K562 (cell line): ENCODE data around the gene BEST3. TPM values are rescaled to one million over a fixed set of nuclear protein-coding genes. Genes with fewer than 3 reads are reported as not detected.
A peak's percentile ranks its signal among the peaks of the same experiment; 100 is the strongest.
"Not testable (repeated sequence)": the region's sequence is repeated elsewhere in the genome, so short reads cannot be mapped to it uniquely, and the experiment has no call there.

Source experiments
- ATAC-seq: fragments of 200-7000 bp; cut with Tn5 transposase; 3 replicates; pipeline ENCODE4 v1.9.1; 2020; ENCODE audit warnings: moderate library complexity
- BruUV-seq: library from RNA; stranded (reverse); fragments of 400-500 nt; replicated peaks from 2 replicates; lab custom pipeline; 2021; lab: Mats Ljungman, UMichigan
- CTCF ChIA-PET: fragments of 300-600 bp; formaldehyde crosslinking; extraction: SDS; loops from one replicate; lab custom pipeline; 2021; ENCODE audit warnings: low intra/inter-chr PET ratio; lab: Yijun Ruan, JAX
- POLR2A ChIA-PET: fragments of 300-600, 350-650 bp; sonication (Branson Sonifier 250); formaldehyde crosslinking; extraction: SDS; loops from one replicate; lab custom pipeline; 2021; ENCODE audit warnings: antibody characterized with exemption, inconsistent platforms; lab: Yijun Ruan, JAX
- DNase-seq, 4 experiments: peaks; one replicate each; pipeline versions ENCODE4 v3.0.0 to v3.0.0-alpha.2; 2011 to 2018; ENCODE audit warnings: low spot score in 3 of 4, mixed read lengths in 3 of 4; ENCODE audit errors: extremely low read depth in 1 of 4
- FAIRE-seq: peaks from 2 replicates; lab custom pipeline; 2011; peaks lifted over from hg19 to GRCh38; lab: Jason Lieb, UNC
- H2AFZ ChIP-seq: 2 replicates; pipeline ENCODE4 v1.6.0; 2011; ENCODE audit warnings: low read depth, low read length, control low read depth, inconsistent platforms
- H3K27ac ChIP-seq: fragments of 200-600 bp; 3 replicates; pipeline ENCODE4 v1.8.0; 2011; ENCODE audit warnings: low read depth, mild to moderate bottlenecking, control low read depth, inconsistent platforms, low read length, moderate library complexity, mixed read lengths; ENCODE audit errors: extremely low read depth
- H3K27me3 ChIP-seq, 2 experiments: fragments of 300-600 bp in 1 of 2; 2 replicates in 1 of 2; 3 replicates in 1 of 2; pipeline versions ENCODE4 v1.6.0 to v1.8.0; 2011; ENCODE audit warnings: inconsistent platforms in 2 of 2, low read length in 2 of 2, mild to moderate bottlenecking in 1 of 2, mixed read lengths in 1 of 2, moderate library complexity in 1 of 2; ENCODE audit not compliant: control insufficient read depth in 2 of 2, insufficient read depth in 2 of 2
- H3K36me3 ChIP-seq: fragments of 300-600 bp; 3 replicates; pipeline ENCODE4 v1.8.0; 2011; ENCODE audit warnings: mild to moderate bottlenecking, low read length, inconsistent platforms; ENCODE audit not compliant: control insufficient read depth, insufficient read depth
- H3K4me1 ChIP-seq, 2 experiments: fragments of 200-600 bp in 1 of 2; replicated peaks in 1 of 2; 2 replicates in 1 of 2; 3 replicates in 1 of 2; pipeline versions ENCODE4 v1.5.1 to v1.8.0; 2011; ENCODE audit warnings: inconsistent platforms in 2 of 2, low read length in 2 of 2, mild to moderate bottlenecking in 1 of 2, mixed read lengths in 1 of 2, moderate library complexity in 1 of 2; ENCODE audit not compliant: control insufficient read depth in 2 of 2, insufficient read depth in 2 of 2
- H3K4me2 ChIP-seq: 2 replicates; pipeline ENCODE4 v1.6.1; 2011; ENCODE audit warnings: low read length, control low read depth, inconsistent platforms, mixed read lengths; ENCODE audit not compliant: insufficient read depth
- H3K4me3 ChIP-seq: fragments of 200-600 bp; sonication (generic), shearing (Covaris generic); 2 replicates; pipeline ENCODE4 v1.5.1; 2016; ENCODE audit warnings: control low read depth, inconsistent platforms
- H3K79me2 ChIP-seq: fragments of 200-600 bp; 3 replicates; pipeline ENCODE4 v1.8.0; 2011; ENCODE audit warnings: low read length, inconsistent platforms; ENCODE audit not compliant: control insufficient read depth, insufficient read depth
- H3K9ac ChIP-seq, 2 experiments: 2 replicates each; pipeline versions ENCODE4 v1.6.0 to v1.6.1; 2011; ENCODE audit warnings: low read depth in 2 of 2, low read length in 2 of 2, control low read depth in 1 of 2, inconsistent platforms in 1 of 2, mild to moderate bottlenecking in 1 of 2, mixed read lengths in 1 of 2; ENCODE audit not compliant: insufficient read depth in 1 of 2
- H3K9me1 ChIP-seq: one replicate; pipeline ENCODE4 v1.6.0; 2011; ENCODE audit warnings: inconsistent platforms, mild to moderate bottlenecking, low read length, moderate library complexity; ENCODE audit not compliant: control insufficient read depth, insufficient read depth
- H3K9me3 ChIP-seq: replicated peaks from 2 replicates; pipeline ENCODE4 v1.5.1; 2011; ENCODE audit warnings: low read depth, low read length, inconsistent platforms; ENCODE audit not compliant: control insufficient read depth, insufficient read depth
- H4K20me1 ChIP-seq: replicated peaks from 2 replicates; pipeline ENCODE4 v1.6.1; 2011; ENCODE audit warnings: low read length, inconsistent platforms, mixed read lengths; ENCODE audit not compliant: control insufficient read depth, insufficient read depth
- CTCF ChIP-seq, 3 experiments: IDR thresholded peaks in 2 of 3; conservative IDR thresholded peaks in 1 of 3; 2 replicates each; pipeline ENCODE4 v1.5.1; 2011 to 2012; ENCODE audit warnings: low read length in 3 of 3, mild to moderate bottlenecking in 3 of 3, control low read depth in 2 of 3, improper control_type of control experiment in 1 of 3, inconsistent platforms in 1 of 3, low read depth in 1 of 3, mixed read lengths in 1 of 3, moderate library complexity in 1 of 3; ENCODE audit not compliant: insufficient read depth in 2 of 3
- NFE2L1 ChIP-seq: fragments of 450-650 bp; IDR thresholded peaks from 2 replicates; pipeline ENCODE4 v1.6.1; 2016; ENCODE audit warnings: missing genetic modification characterization, low read depth, mild to moderate bottlenecking, missing compliant biosample characterization, moderate library complexity, borderline replicate concordance
- STAT6 ChIP-seq: sonication (generic); formaldehyde crosslinking; IDR thresholded peaks from 2 replicates; pipeline ENCODE4 v1.8.1; 2023; ENCODE audit warnings: mild to moderate bottlenecking, missing genetic modification reagents
- ZBTB11 ChIP-seq, 3 experiments: fragments of 200-800 bp in 1 of 3; fragments of 250-450 bp in 1 of 3; fragments of 450-650 bp in 1 of 3; sonication (Bioruptor Pico) in 1 of 3; sonication (Bioruptor generic) in 1 of 3; formaldehyde crosslinking in 1 of 3; IDR thresholded peaks; 2 replicates each; pipeline versions ENCODE4 v1.6.1 to v1.8.0; 2016 to 2022; ENCODE audit warnings: mild to moderate bottlenecking in 2 of 3, missing genetic modification characterization in 2 of 3, missing compliant biosample characterization in 1 of 3, moderate library complexity in 1 of 3
- WGBS: fragments of 100-300 bp; shearing (Covaris generic); methylation state at CpG from one replicate; pipeline ENCODE4 v1.1.6; 2016; ENCODE audit warnings: low coverage, mixed read lengths; ENCODE audit not compliant: insufficient coverage; ENCODE audit errors: missing lambda C conversion rate; 5-methylcytosine and 5-hydroxymethylcytosine counted together
- in situ Hi-C: fragments of 300-500 bp; cut with MboI; formaldehyde crosslinking; loops from 4 replicates; pipeline ENCODE4 v1.15.0; 2018; ENCODE audit warnings: inconsistent platforms, mixed read lengths
- intact Hi-C: fragments of 100-400 bp; cut with micrococcal nuclease; formaldehyde crosslinking; loops from 2 replicates; pipeline ENCODE4 v1.14.2; 2022
- polyA plus RNA-seq, 8 experiments: library from polyadenylated mRNA; depleted of rRNA in 4 of 8; stranded (reverse) in 5 of 8; unstranded in 3 of 8; fragments of >200 nt; fragmentation: Nextera tagmentation in 2 of 8; fragmentation: Illumina TruSeq in 1 of 8; extraction: Ambion mirVana in 2 of 8; extraction: Trizol in 1 of 8; gene quantifications; 2 replicates each; pipeline versions ENCODE4 v1.2.1 to v1.2.3, GENCODE V29; 2011 to 2014; ENCODE audit warnings: inconsistent platforms in 1 of 8, missing spikeins in 1 of 8
- total RNA-seq, 7 experiments: library from RNA; depleted of rRNA in 6 of 7; stranded (reverse); fragments of >200 nt in 6 of 7; fragmentation: Illumina TruSeq in 2 of 7; extraction: Trizol in 2 of 7; gene quantifications; 2 replicates each; pipeline versions ENCODE4 v1.2.1 to v1.2.3, GENCODE V29; 2011 to 2021; ENCODE audit warnings: low replicate concordance in 1 of 7

The BEST3 gene
- total and polyA plus RNA-seq, 9 of the 15 experiments (the other 6 are each of a cell fraction or from before 2014, with no cell fraction given), result 0.15 TPM; not detected in 8

- CTCF ChIA-PET, in situ Hi-C loops, H3K4me2 ChIP-seq, H3K9ac ChIP-seq, H3K9me1 ChIP-seq, H3K27ac ChIP-seq, H3K36me3 ChIP-seq, H3K27me3 ChIP-seq, DNase-seq, POLR2A ChIA-PET, H4K20me1 ChIP-seq: not testable (repeated sequence)
- H3K4me1 ChIP-seq, result peaks cover 0 to 16% of the 10 kb centered on the region in 2 experiments; a peak in 3 of 5 replicates
- 62% methylated on average over 5 of the region's 6 CpGs for WGBS
- peak; percentile 72 for ATAC-seq
- TF ChIP-seq CTCF (IDR thresholded peaks at IDR 0.05 in 2 of 3, conservative IDR thresholded peaks at IDR 0.05 in 1 of 3; ENCODE audit: insufficient read depth in 2 of 3, low read depth in 1 of 3, low read length in 3 of 3), result peak in 2 of 3 experiments; percentile 23 to 35; a peak in 3 of 6 replicates
- TF ChIP-seq, all 486 proteins: peak for 1; not testable (repeated sequence) for 485
- peak; percentile 71 for FAIRE-seq
- H3K9me3 ChIP-seq, BruUV-seq, intact Hi-C loops, H3K79me2 ChIP-seq, H3K4me3 ChIP-seq, H2AFZ ChIP-seq: not testable (repeated sequence)
Observed at GRCh38 chr12:69664930-69665377, 34.1 kb downstream of the BEST3 start.

- ATAC-seq (no peak), FAIRE-seq (no peak), DNase-seq (no peak)
- Histone ChIP-seq H3K4me1 (peaks cover 6 to 27% of the 10 kb centered on the region in 2 experiments; a peak in 4 of 5 replicates), H3K27ac (no peak overlapping the region), H3K9me3 (no peaks in the 10 kb centered on the region), H3K27me3 (no peaks in the 10 kb centered on the region), H3K9me1 (no peaks in the 10 kb centered on the region), H3K4me3 (no peak overlapping the region), H3K9ac (no peak overlapping the region), H3K36me3 (no peaks in the 10 kb centered on the region), H2AFZ (no peak overlapping the region), H3K4me2 (no peak overlapping the region), H4K20me1 (no peaks in the 10 kb centered on the region), H3K79me2 (no peaks in the 10 kb centered on the region)
- ChIA-PET POLR2A (interaction anchor here (0.6 kb wide), 1 partner anchor 139 kb away, joined by 3 read pairs; no protein-coding TSS in a partner anchor), CTCF (no interaction called here)
- no TSS peak for BruUV-seq
- in situ Hi-C loops, result no loop called here
- intact Hi-C loops, result no loop called here
- WGBS, result 46% methylated on average over 3 of the region's 3 CpGs
- TF ChIP-seq ZBTB11 (CRISPR knock-in tag; IDR thresholded peaks at IDR 0.05) (no peak), STAT6 (no peak), NFE2L1 (tag) (no peak)
Observed at GRCh38 chr12:69663726-69664125, 35.4 kb downstream of the BEST3 start.
